Skin epidermis (tissue), 12 donors: ENCODE data around the gene KCNJ9.

Experiments
- H3K27ac ChIP-seq, 21 experiments: fragments of 200-600 bp; sonication (generic) in 11 of 21; one replicate each; pipeline ENCODE4 v1.5.0; 2020; ENCODE audit warnings: mild to moderate bottlenecking in 3 of 21, inconsistent platforms in 2 of 21, moderate library complexity in 2 of 21
- H3K4me3 ChIP-seq, 7 experiments: fragments of 200-600 bp; sonication (generic) in 2 of 7; one replicate each; pipeline ENCODE4 v1.5.0; 2020; ENCODE audit warnings: inconsistent platforms in 2 of 7, mild to moderate bottlenecking in 2 of 7, moderate library complexity in 1 of 7

Gene KCNJ9

GRCh38 chr1:160136121-160136925 is 55.0 kb downstream of the KCNJ9 start:
- Histone ChIP-seq H3K27ac (no peak overlapping the region), H3K4me3 (no peak overlapping the region)

GRCh38 chr1:160136926-160137200 is 55.5 kb downstream of the KCNJ9 start:
- Histone ChIP-seq H3K27ac (no peak overlapping the region), H3K4me3 (no peak overlapping the region)

- no peak overlapping the region for H3K4me3 ChIP-seq
- no peak overlapping the region for H3K27ac ChIP-seq
Observed at GRCh38 chr1:160137216-160137862, 56.0 kb downstream of the KCNJ9 start.

- H3K4me3 ChIP-seq: no peak overlapping the region
- no peak overlapping the region for H3K27ac ChIP-seq
Observed at GRCh38 chr1:160139840-160140239, 58.5 kb downstream of the KCNJ9 start.
